ENCODE data around the gene ADGRF3.
"Not testable (repeated sequence)": the region's sequence is repeated elsewhere in the genome, so short reads cannot be mapped to it uniquely, and the experiment has no call there.

Gene ADGRF3

DNA sequence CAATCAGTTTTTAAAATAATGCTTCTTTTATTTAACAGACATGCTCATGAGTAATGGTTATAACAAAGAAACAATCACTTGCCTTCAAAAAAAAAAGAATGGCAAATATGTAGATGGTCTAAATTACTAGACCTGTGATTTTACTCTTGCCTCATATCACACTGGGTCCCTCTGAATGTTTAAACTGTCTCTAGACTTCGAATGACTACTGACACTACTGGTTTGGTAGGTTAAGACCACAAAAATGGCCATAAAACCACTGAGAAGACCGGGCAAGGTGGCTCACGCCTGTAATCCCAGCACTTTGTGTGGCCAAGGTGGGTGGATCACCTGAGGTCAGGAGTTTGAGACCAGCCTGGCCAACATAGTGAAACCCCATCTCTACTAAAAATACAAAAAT lies 5.8 kb downstream of the ADGRF3 start:
- DNase-seq (ENCODE audit: low spot score) = no peak
- in situ Hi-C loops (cut with MboI; ENCODE audit: low sequenced_read_pairs, unreplicated experiment) = loop anchor here (25.0 kb wide), 1 partner anchor 354 kb away; the partner anchor contains the start of gene KIF3C
- TF ChIP-seq, protein P1, sequence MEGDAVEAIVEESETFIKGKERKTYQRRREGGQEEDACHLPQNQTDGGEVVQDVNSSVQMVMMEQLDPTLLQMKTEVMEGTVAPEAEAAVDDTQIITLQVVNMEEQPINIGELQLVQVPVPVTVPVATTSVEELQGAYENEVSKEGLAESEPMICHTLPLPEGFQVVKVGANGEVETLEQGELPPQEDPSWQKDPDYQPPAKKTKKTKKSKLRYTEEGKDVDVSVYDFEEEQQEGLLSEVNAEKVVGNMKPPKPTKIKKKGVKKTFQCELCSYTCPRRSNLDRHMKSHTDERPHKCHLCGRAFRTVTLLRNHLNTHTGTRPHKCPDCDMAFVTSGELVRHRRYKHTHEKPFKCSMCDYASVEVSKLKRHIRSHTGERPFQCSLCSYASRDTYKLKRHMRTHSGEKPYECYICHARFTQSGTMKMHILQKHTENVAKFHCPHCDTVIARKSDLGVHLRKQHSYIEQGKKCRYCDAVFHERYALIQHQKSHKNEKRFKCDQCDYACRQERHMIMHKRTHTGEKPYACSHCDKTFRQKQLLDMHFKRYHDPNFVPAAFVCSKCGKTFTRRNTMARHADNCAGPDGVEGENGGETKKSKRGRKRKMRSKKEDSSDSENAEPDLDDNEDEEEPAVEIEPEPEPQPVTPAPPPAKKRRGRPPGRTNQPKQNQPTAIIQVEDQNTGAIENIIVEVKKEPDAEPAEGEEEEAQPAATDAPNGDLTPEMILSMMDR (IDR thresholded peaks at IDR 0.05; ENCODE audit: borderline replicate concordance, control extremely low read depth, extremely low read depth, insufficient read depth, missing control alignments) = no peak

DNA sequence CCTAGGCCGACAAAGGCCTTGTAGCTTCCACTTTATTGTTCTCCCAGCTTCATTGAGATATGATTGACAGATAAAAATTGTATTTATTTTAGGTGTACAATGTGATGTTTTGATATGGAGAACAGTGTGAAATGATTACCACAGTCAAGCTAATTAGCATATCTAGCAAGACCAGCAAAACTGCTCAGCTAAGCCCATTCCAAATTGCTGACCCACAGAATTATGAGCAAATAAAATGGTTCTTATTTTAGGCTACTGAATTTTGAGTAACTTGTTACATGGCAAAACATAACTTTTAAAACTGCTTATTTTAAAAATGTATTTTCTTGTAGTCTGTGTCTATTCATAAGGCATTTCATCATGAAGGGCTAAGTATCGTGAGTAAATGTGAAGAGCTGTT lies 9.3 kb downstream of the ADGRF3 start:
- in situ Hi-C loops (cut with MboI; ENCODE audit: low sequenced_read_pairs, unreplicated experiment) = loop anchor here (25.0 kb wide), 1 partner anchor 350 kb away; the partner anchor contains the start of gene KIF3C
- no peak for DNase-seq (ENCODE audit: low spot score)
- TF ChIP-seq, protein P1 (IDR thresholded peaks at IDR 0.05; ENCODE audit: borderline replicate concordance, control extremely low read depth, extremely low read depth, insufficient read depth, missing control alignments) = no peak

DNA sequence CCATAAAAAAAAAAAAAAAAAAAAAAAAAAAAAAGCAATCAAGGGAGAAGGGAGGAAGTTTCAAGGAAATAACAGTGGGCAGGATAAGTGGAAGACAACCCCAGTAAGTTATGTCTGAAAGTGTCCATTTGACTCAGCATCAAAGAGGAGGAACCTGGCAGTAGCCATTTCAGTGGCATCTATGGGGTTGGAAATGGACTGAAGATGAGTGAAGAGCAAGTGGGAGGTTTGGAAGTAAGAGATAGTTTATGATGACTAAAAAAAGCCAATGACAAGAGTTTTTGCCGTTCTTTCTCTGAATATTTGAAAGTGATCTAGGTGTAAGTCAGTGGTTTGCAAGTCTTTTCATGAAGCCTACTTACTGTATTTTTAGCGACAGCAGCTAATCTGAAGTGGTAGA lies 9.9 kb downstream of the ADGRF3 start:
- in situ Hi-C loops (cut with MboI; ENCODE audit: low sequenced_read_pairs, unreplicated experiment) = loop anchor here (25.0 kb wide), 1 partner anchor 349 kb away; the partner anchor contains the start of gene KIF3C
- DNase-seq (ENCODE audit: low spot score) = no peak
- TF ChIP-seq, protein P1 (IDR thresholded peaks at IDR 0.05; ENCODE audit: borderline replicate concordance, control extremely low read depth, extremely low read depth, insufficient read depth, missing control alignments) = no peak

DNA sequence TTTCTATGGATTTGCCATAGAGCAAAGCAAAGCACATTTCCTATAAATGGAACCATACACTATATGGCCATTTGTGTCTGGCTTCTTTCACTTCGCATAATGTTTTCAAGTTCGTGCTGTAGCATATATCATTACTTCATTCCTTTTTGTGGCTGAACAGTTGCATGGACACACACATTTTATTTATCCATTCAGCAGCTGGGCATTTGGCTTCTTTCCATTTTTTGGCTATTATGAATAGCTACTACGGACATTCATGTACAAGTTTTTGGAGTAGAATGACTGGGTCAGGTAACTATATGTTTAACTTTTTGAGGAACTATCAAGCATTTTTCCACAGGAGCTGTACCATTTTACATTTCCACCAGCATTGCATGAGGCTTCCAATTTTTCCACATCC lies 11.4 kb downstream of the ADGRF3 start:
- DNase-seq (ENCODE audit: low spot score) = no peak
- in situ Hi-C loops (cut with MboI; ENCODE audit: low sequenced_read_pairs, unreplicated experiment) = loop anchor here (25.0 kb wide), 1 partner anchor 348 kb away; the partner anchor contains the start of gene KIF3C
- TF ChIP-seq, protein P1 (IDR thresholded peaks at IDR 0.05; ENCODE audit: borderline replicate concordance, control extremely low read depth, extremely low read depth, insufficient read depth, missing control alignments) = no peak

DNA sequence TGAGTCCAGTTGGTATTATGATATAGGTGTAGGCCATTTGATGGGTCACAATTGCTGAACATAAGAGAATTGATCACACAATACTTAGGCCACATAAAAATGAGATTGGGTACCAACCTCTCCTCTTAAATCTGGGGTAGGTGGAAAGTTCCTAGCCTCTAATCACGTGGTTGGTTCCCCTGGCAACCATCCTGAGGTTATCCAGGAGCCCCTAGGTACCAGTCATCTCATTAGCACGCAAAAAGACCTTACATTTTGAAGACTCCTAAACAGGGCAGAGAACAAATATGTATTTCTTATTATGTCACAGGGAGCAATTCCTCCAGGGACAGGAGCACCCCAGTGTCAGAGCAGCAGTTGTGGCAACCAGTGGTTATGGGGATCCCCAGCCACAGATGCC lies 13.3 kb downstream of the ADGRF3 start:
- in situ Hi-C loops (cut with MboI; ENCODE audit: low sequenced_read_pairs, unreplicated experiment) = loop anchor here (25.0 kb wide), 1 partner anchor 346 kb away; the partner anchor contains the start of gene KIF3C
- TF ChIP-seq, protein P1 (IDR thresholded peaks at IDR 0.05; ENCODE audit: borderline replicate concordance, control extremely low read depth, extremely low read depth, insufficient read depth, missing control alignments) = no peak
- no peak for DNase-seq (ENCODE audit: low spot score)

DNA sequence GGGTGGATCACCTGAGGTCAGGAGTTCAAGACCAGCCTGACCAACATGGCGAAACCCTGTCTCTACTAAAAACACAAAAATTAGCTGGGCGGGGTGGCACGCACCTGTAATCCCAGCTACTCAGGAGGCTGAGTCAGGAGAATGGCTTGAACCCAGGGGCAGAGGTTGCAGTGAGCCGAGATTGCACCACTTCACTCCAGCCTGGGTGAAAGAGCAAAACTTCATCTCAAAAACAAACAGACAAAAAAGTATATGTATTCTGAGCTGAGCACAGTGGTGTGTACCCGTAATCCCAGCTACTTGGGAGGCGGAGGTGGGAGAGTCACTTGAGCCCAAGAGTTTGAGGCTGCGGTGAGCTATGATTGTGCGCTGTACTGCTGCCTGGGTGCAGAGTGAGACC lies 15.3 kb downstream of the ADGRF3 start:
- in situ Hi-C loops (cut with MboI; ENCODE audit: low sequenced_read_pairs, unreplicated experiment) = loop anchor here (25.0 kb wide), 1 partner anchor 344 kb away; the partner anchor contains the start of gene KIF3C
- DNase-seq (ENCODE audit: low spot score) = not testable (repeated sequence)

DNA sequence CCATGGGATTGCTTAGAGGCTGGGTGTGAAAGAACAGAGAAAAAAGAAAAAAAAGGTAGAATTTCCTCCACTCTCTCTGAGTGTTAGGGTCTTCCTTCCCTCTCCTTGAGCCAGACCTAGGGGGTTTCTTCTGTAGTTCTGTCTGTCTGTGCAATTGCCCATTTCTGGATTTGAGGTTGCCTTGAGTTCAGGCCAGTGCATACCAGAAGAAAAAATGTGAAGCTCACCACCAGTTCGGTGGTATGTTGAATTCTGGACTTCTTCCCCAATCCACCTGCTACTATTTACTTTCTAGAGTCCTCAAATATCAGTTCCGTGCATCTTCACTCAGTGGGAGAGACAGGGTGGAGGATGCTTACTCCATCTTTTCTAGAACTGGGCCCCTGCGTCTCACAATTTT lies 16.0 kb downstream of the ADGRF3 start:
- no peak for DNase-seq (ENCODE audit: low spot score)
- in situ Hi-C loops (cut with MboI; ENCODE audit: low sequenced_read_pairs, unreplicated experiment) = loop anchor here (25.0 kb wide), 1 partner anchor 343 kb away; the partner anchor contains the start of gene KIF3C
- TF ChIP-seq, protein P1 (IDR thresholded peaks at IDR 0.05; ENCODE audit: borderline replicate concordance, control extremely low read depth, extremely low read depth, insufficient read depth, missing control alignments) = no peak

Data from GM13976 (cell line).